Neural progenitor cell (in vitro differentiated cells): Measurements from ENCODE around the gene CALU. TPM values are rescaled to one million over a fixed set of nuclear protein-coding genes. Genes with fewer than 3 reads are reported as not detected.
A peak's percentile ranks its signal among the peaks of the same experiment; 100 is the strongest.

Source experiments
- DNase-seq: peaks from one replicate; pipeline ENCODE4 v3.0.0-alpha.2; 2016; ENCODE audit warnings: low spot score
- H2AFZ ChIP-seq: fragments of 200-600 bp; sonication (generic); replicated peaks from 2 replicates; pipeline ENCODE4 v1.6.1; 2016; ENCODE audit warnings: antibody characterized with exemption
- H3F3A ChIP-seq: fragments of 200-600 bp; sonication (generic); 2 replicates; pipeline ENCODE4 v1.6.1; 2016; ENCODE audit warnings: antibody characterized with exemption, low read depth
- H3K27ac ChIP-seq: fragments of 200-600 bp; sonication (generic); 2 replicates; pipeline ENCODE4 v1.5.1; 2016; ENCODE audit warnings: mild to moderate bottlenecking
- H3K27me3 ChIP-seq: fragments of 200-600 bp; sonication (generic); 2 replicates; pipeline ENCODE4 v1.6.1; 2016; ENCODE audit warnings: mild to moderate bottlenecking, moderate library complexity
- H3K36me3 ChIP-seq: fragments of 200-600 bp; sonication (generic); 2 replicates; pipeline ENCODE4 v1.5.1; 2016
- H3K4me1 ChIP-seq: fragments of 200-600 bp; sonication (generic); 2 replicates; pipeline ENCODE4 v1.6.1; 2016; ENCODE audit warnings: mixed run types
- H3K4me2 ChIP-seq: fragments of 200-600 bp; sonication (generic); 2 replicates; pipeline ENCODE4 v1.6.1; 2016
- H3K4me3 ChIP-seq: fragments of 200-600 bp; sonication (generic); 2 replicates; pipeline ENCODE4 v1.5.1; 2016
- H3K79me2 ChIP-seq: fragments of 200-600 bp; sonication (generic); 2 replicates; pipeline ENCODE4 v1.6.1; 2016; ENCODE audit warnings: low read depth
- H3K9ac ChIP-seq: fragments of 200-600 bp; sonication (generic); 2 replicates; pipeline ENCODE4 v1.6.1; 2016
- H3K9me3 ChIP-seq: fragments of 200-600 bp; sonication (generic); 2 replicates; pipeline ENCODE4 v1.5.1; 2016; ENCODE audit warnings: low read depth
- H4K20me1 ChIP-seq: fragments of 200-600 bp; sonication (generic); 2 replicates; pipeline ENCODE4 v1.6.1; 2016; ENCODE audit warnings: low read depth
- H3K27ac Mint-ChIP-seq: 3 replicates; pipeline ENCODE4 v1.8.0; 2021; ENCODE audit warnings: mixed read lengths
- H3K27me3 Mint-ChIP-seq: 2 replicates; pipeline ENCODE4 v1.8.0; 2022; ENCODE audit warnings: low read depth, mild to moderate bottlenecking, inconsistent platforms, moderate library complexity, mixed read lengths; ENCODE audit not compliant: insufficient read depth
- H3K36me3 Mint-ChIP-seq: 3 replicates; pipeline ENCODE4 v1.8.0; 2021; ENCODE audit warnings: mixed read lengths
- H3K4me1 Mint-ChIP-seq: 3 replicates; pipeline ENCODE4 v1.8.0; 2021; ENCODE audit warnings: mixed read lengths
- H3K4me3 Mint-ChIP-seq: 3 replicates; pipeline ENCODE4 v1.8.0; 2021; ENCODE audit warnings: mild to moderate bottlenecking, moderate library complexity, mixed read lengths
- H3K9me3 Mint-ChIP-seq: 3 replicates; pipeline ENCODE4 v1.8.0; 2020; ENCODE audit warnings: mixed read lengths
- CTCF ChIP-seq: fragments of 200-600 bp; sonication (generic); IDR thresholded peaks from 2 replicates; pipeline ENCODE4 v1.5.1; 2017; ENCODE audit warnings: antibody characterized with exemption, mild to moderate bottlenecking
- EZH2 ChIP-seq: fragments of 200-600 bp; sonication (generic); IDR thresholded peaks from 2 replicates; pipeline ENCODE4 v1.6.1; 2017; ENCODE audit warnings: antibody characterized with exemption, mild to moderate bottlenecking, moderate library complexity
- EZH2phosphoT487 ChIP-seq: fragments of 200-600 bp; sonication (generic); IDR thresholded peaks from 2 replicates; pipeline ENCODE4 v1.6.1; 2017; ENCODE audit warnings: antibody characterized with exemption
- total RNA-seq: library from RNA; depleted of rRNA; stranded (reverse); fragments of >200 nt; gene quantifications from 2 replicates; pipeline ENCODE4 v1.2.3, GENCODE V29; 2015; ENCODE audit warnings: low replicate concordance

The CALU gene
- total RNA-seq, 1 donor from 2014 or later: 234 TPM

- Histone ChIP-seq H3K9me3 (peaks cover 4% of the 10 kb centered on the region), H3K9ac (no peak overlapping the region), H2AFZ (no peak overlapping the region), H3K27ac (no peak overlapping the region), H3F3A (no peaks in the 10 kb centered on the region), H4K20me1 (no peaks in the 10 kb centered on the region), H3K4me1 (no peaks in the 10 kb centered on the region), H3K27me3 (no peaks in the 10 kb centered on the region), H3K36me3 (no peaks in the 10 kb centered on the region), H3K4me3 (no peak overlapping the region), H3K79me2 (no peaks in the 10 kb centered on the region), H3K4me2 (no peak overlapping the region)
- Mint-ChIP-seq H3K9me3 (peaks cover 21% of the 10 kb centered on the region), H3K4me1 (no peaks in the 10 kb centered on the region), H3K27ac (no peak overlapping the region), H3K27me3 (peaks cover 3% of the 10 kb centered on the region), H3K36me3 (peaks cover 24% of the 10 kb centered on the region), H3K4me3 (no peak overlapping the region)
- DNase-seq: no peak
- no peak for TF ChIP-seq EZH2
- no peak for TF ChIP-seq CTCF
- no peak for TF ChIP-seq EZH2phosphoT487
Observed at GRCh38 chr7:128777156-128778123, 38.3 kb downstream of the CALU start.

GRCh38 chr7:128778946-128779345 lies 39.8 kb downstream of the CALU start:
- Histone ChIP-seq H3K9me3 (peaks cover 4% of the 10 kb centered on the region), H4K20me1 (no peaks in the 10 kb centered on the region), H3K4me3 (no peak overlapping the region), H3K4me2 (no peak overlapping the region), H3K79me2 (no peaks in the 10 kb centered on the region), H3K4me1 (peaks cover 5% of the 10 kb centered on the region), H3K27me3 (no peaks in the 10 kb centered on the region), H3K9ac (no peak overlapping the region), H3K27ac (no peak overlapping the region), H3K36me3 (no peaks in the 10 kb centered on the region), H2AFZ (no peak overlapping the region), H3F3A (peaks cover 12% of the 10 kb centered on the region)
- Mint-ChIP-seq H3K4me1 (peaks cover 3% of the 10 kb centered on the region), H3K27me3 (peaks cover 9% of the 10 kb centered on the region), H3K9me3 (peaks cover 21% of the 10 kb centered on the region), H3K27ac (no peak overlapping the region), H3K4me3 (no peak overlapping the region), H3K36me3 (peaks cover 14% of the 10 kb centered on the region)
- no peak for TF ChIP-seq EZH2phosphoT487
- TF ChIP-seq EZH2: no peak
- TF ChIP-seq CTCF: no peak
- DNase-seq: no peak

GRCh38 chr7:128781126-128781525 lies 42.0 kb downstream of the CALU start:
- H2AFZ ChIP-seq: peak overlapping the region; percentile 7
- H3K27ac Mint-ChIP-seq: no peak overlapping the region
- no peaks in the 10 kb centered on the region for H3K36me3 ChIP-seq
- peaks cover 4% of the 10 kb centered on the region for H3K9me3 ChIP-seq
- H3K4me2 ChIP-seq: no peak overlapping the region
- peaks cover 5% of the 10 kb centered on the region for H3K4me1 ChIP-seq
- peaks cover 13% of the 10 kb centered on the region for H3F3A ChIP-seq
- H3K79me2 ChIP-seq: no peaks in the 10 kb centered on the region
- H4K20me1 ChIP-seq: no peaks in the 10 kb centered on the region
- no peak for DNase-seq
- H3K4me3 ChIP-seq: no peak overlapping the region
- H3K27ac ChIP-seq: no peak overlapping the region
- H3K4me3 Mint-ChIP-seq: no peak overlapping the region
- no peaks in the 10 kb centered on the region for H3K27me3 ChIP-seq
- TF ChIP-seq EZH2: no peak
- TF ChIP-seq EZH2phosphoT487: no peak
- no peak for TF ChIP-seq CTCF
- peaks cover 4% of the 10 kb centered on the region for H3K36me3 Mint-ChIP-seq
- H3K4me1 Mint-ChIP-seq: peaks cover 3% of the 10 kb centered on the region
- no peak overlapping the region for H3K9ac ChIP-seq
- peaks cover 6% of the 10 kb centered on the region for H3K27me3 Mint-ChIP-seq
- peaks cover 20% of the 10 kb centered on the region for H3K9me3 Mint-ChIP-seq
